Sigmoid colon (tissue), 4 donors: ENCODE measurements around the gene WNT3.

Experiments used
- EP300 ChIP-seq, 4 donors: sonication (generic); formaldehyde crosslinking; IDR thresholded peaks; one replicate each; pipeline ENCODE4 v1.6.1; 2017; ENCODE audit warnings: antibody characterized with exemption in 4 of 4
- POLR2A ChIP-seq, 2 donors: fragments of 450-650 bp; IDR thresholded peaks; one replicate each; pipeline ENCODE4 v1.6.1; 2016; ENCODE audit warnings: antibody characterized with exemption in 2 of 2, mild to moderate bottlenecking in 2 of 2, moderate library complexity in 2 of 2
- POLR2AphosphoS5 ChIP-seq, 4 donors: sonication (generic); formaldehyde crosslinking; IDR thresholded peaks; one replicate each; pipeline ENCODE4 v1.6.1; 2017; ENCODE audit warnings: antibody characterized with exemption in 4 of 4
- TF ChIP-seq, protein P1 (sequence below), 4 experiments: fragments of 450-650 bp in 3 of 4; fragments of 200-600 bp in 1 of 4; IDR thresholded peaks; one replicate each; pipeline ENCODE4 v1.5.1; 2016 to 2019; ENCODE audit warnings: antibody characterized with exemption in 4 of 4, mild to moderate bottlenecking in 3 of 4, moderate library complexity in 2 of 4

DNA sequence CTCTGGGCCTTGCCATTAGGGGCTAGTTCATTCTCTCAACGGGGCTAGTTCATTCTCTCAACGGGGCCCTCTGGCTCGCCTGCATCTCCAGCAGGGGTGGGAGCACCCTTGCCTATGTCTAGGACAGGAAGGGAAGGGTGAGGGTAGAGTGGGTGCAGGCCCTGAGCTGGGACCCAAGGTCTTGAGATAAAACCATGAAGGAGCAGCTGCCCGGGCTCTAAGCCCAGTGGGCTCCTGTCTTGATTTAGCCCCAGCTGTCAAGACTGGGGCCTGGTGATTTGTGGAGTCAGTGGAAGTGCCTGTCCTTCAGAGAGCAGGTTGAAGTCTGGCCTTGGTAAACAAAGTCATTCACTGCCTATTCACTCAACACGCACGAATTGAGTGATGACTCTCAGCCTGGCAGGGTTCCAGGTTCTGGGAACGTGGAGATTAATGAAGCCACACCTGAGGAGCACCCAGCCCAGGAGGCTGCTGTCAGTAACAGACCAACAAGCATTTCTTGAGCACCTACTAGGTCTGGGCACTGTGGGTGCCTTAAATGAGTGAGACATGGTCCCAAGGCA lies 35.4 kb downstream of the WNT3 start:
- TF ChIP-seq, protein P1, sequence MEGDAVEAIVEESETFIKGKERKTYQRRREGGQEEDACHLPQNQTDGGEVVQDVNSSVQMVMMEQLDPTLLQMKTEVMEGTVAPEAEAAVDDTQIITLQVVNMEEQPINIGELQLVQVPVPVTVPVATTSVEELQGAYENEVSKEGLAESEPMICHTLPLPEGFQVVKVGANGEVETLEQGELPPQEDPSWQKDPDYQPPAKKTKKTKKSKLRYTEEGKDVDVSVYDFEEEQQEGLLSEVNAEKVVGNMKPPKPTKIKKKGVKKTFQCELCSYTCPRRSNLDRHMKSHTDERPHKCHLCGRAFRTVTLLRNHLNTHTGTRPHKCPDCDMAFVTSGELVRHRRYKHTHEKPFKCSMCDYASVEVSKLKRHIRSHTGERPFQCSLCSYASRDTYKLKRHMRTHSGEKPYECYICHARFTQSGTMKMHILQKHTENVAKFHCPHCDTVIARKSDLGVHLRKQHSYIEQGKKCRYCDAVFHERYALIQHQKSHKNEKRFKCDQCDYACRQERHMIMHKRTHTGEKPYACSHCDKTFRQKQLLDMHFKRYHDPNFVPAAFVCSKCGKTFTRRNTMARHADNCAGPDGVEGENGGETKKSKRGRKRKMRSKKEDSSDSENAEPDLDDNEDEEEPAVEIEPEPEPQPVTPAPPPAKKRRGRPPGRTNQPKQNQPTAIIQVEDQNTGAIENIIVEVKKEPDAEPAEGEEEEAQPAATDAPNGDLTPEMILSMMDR (IDR thresholded peaks at IDR 0.05), result no peak
- TF ChIP-seq POLR2A (IDR thresholded peaks at IDR 0.05) (no peak), EP300 (IDR thresholded peaks at IDR 0.05) (no peak), POLR2AphosphoS5 (IDR thresholded peaks at IDR 0.05) (no peak)
